Omental fat pad (tissue), 4 donors: ENCODE results near the gene ATP4A. TPM values are rescaled to one million over a fixed set of nuclear protein-coding genes. Genes with fewer than 3 reads are reported as not detected.

Experiments used
- ATAC-seq: fragments of 150-250 bp; one replicate; pipeline ENCODE4 v1.9.1; 2016; ENCODE audit warnings: mild to moderate bottlenecking, moderate library complexity; ENCODE audit not compliant: low FRiP score
- DNase-seq: peaks from one replicate; pipeline ENCODE4 v3.0.0-alpha.2; 2019; ENCODE audit warnings: low spot score
- total RNA-seq, 4 donors: library from RNA; depleted of rRNA; stranded (reverse); fragments of >200 nt; gene quantifications; one replicate each; pipeline ENCODE4 v1.1.0, GENCODE V29; 2016
- TF ChIP-seq, protein P1 (sequence below), 3 donors: fragments of 450-650 bp; IDR thresholded peaks; one replicate each; pipeline ENCODE4 v1.5.1; 2016 to 2017; ENCODE audit warnings: antibody characterized with exemption in 3 of 3, mild to moderate bottlenecking in 3 of 3, moderate library complexity in 2 of 3

ATP4A gene
- total RNA-seq, 4 donors from 2014 or later, result not detected

DNA sequence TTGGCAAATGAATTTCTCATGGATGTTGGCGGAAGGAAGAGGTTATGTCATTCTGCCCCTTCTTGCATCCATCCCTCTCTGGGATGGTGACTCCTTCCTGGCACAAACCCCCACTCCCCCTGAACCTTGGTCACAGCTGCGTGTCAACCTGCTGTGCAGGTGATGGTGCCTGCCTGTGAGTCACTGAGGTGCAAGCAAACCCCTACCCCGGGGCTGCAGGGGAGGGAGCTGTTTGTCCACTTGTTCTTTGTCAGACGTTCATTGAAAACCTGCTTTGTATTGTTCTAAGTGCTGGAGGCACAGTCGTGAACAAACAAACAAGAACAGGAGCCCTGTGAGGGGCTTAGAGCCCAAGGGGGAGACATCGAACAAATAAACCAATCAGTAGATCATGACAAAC, 32.2 kb downstream of the ATP4A start:
- TF ChIP-seq, protein P1, sequence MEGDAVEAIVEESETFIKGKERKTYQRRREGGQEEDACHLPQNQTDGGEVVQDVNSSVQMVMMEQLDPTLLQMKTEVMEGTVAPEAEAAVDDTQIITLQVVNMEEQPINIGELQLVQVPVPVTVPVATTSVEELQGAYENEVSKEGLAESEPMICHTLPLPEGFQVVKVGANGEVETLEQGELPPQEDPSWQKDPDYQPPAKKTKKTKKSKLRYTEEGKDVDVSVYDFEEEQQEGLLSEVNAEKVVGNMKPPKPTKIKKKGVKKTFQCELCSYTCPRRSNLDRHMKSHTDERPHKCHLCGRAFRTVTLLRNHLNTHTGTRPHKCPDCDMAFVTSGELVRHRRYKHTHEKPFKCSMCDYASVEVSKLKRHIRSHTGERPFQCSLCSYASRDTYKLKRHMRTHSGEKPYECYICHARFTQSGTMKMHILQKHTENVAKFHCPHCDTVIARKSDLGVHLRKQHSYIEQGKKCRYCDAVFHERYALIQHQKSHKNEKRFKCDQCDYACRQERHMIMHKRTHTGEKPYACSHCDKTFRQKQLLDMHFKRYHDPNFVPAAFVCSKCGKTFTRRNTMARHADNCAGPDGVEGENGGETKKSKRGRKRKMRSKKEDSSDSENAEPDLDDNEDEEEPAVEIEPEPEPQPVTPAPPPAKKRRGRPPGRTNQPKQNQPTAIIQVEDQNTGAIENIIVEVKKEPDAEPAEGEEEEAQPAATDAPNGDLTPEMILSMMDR (IDR thresholded peaks at IDR 0.05), result no peak
- DNase-seq, result no peak
- no peak for ATAC-seq

DNA sequence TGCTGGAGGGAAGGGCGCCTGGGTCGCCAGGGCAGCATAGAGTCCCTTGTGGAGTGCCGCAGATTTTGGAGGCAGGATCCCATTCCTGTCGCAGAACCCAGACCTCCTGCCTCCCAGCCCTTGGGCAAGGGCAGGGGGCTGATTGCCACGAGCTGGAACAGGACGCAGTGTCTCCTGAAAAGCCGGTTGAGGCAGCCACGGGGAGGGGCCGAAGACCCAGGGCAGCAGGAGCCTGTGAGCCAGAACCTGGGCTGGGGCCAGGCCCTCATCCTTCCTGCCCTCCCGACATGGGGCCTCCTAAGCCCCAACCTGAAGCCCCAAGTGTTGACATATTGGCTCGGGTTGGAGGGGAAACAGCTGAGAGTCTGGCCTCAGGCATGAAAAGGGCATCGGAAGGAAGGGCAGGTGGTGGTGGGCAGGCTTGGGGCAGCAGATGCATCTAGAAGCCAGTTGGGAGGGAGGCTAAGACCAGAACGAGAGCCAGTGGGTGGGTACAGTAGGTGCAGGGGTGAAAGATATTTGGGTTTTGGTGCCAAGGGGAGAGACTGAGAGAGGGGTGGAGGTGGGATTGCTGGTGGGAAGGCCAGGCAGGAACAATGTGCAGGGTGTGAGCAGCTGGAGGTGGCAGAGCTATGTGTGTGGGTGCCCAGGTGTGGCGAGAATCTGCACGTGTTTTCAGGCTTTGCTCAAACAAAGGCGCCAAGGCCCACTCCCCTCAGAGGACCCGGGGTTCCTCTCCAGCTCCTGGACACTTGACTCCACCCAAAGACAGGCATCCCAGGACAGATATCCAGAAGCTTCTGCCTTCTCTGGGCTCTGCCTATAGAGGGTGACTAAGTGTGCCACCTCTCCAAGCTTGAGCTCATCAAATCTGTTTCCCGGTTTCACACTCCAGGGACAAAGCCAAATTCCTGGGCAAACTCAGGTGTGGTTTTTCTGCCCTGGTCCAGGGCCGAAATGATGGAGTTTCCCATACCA, 33.9 kb downstream of the ATP4A start:
- DNase-seq, result no peak
- no peak for ATAC-seq
- TF ChIP-seq, protein P1 (IDR thresholded peaks at IDR 0.05), result no peak

DNA sequence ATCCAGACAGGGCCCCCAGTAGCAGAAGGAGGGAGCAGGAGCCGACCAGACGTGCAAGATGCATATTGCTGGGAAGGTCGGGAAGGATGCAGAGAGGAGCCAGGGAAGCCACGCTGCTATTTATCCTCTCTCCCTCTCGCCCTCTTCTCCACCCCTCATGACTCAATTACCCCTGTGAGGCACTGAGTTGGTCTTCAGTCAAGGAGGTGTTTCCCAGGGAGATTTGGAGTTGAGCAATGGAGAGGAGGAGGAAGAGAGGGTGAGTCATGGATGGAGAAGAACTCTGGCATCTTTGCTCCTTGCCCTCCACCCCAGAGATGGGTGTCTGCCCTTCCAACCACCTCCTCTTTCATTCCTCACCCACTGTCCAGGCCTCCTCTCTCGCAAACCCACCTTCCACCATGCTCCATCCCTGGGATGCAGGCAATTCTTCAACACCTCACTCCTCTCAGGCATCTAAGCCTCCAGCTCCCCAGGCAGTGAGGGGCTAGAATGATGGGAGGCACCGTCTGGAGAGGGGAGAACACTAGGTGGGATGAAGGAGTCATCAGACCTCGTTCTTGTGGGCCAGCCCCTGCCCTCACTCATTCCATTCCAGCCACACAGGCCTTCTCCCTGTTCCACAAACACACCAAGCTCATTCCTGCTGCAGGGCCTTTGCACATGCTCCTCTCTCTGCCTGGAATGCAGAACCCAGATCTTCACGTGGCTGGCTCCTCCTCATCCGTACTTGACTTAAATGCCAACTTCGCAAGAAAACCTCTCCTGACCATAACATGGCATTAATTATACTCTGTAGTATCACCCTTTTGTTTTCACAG, 35.0 kb downstream of the ATP4A start, which contains the start of gene SBSN:
SBSN (minus strand) TSS at position 94 of the 821 bp plus-strand sequence; CDS start at position 64, 30 bp downstream.
- ATAC-seq, result peak; percentile 46
- DNase-seq, result no peak
- TF ChIP-seq, protein P1 (IDR thresholded peaks at IDR 0.05), result no peak

DNA sequence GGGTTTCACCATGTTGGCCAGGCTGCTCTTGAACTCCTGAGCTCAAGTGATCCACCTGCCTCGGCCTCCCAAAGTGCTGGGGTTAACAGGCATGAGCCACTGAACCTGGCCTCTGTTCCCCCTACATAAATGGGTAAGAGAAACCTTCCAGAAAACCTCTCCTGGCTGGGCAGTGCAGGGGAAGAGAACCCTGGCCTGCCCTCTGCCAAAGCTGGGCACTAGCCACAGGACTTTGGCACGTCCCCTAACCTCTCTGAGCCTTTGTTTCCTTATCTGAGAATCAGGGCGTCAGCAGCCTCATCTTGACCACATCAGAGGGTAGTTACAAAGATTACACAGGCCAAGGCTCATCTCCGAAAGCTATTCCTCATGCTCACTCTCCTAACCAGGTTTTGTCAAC, 37.6 kb downstream of the ATP4A start:
- TF ChIP-seq, protein P1 (IDR thresholded peaks at IDR 0.05), result no peak
- ATAC-seq, result no peak

DNA sequence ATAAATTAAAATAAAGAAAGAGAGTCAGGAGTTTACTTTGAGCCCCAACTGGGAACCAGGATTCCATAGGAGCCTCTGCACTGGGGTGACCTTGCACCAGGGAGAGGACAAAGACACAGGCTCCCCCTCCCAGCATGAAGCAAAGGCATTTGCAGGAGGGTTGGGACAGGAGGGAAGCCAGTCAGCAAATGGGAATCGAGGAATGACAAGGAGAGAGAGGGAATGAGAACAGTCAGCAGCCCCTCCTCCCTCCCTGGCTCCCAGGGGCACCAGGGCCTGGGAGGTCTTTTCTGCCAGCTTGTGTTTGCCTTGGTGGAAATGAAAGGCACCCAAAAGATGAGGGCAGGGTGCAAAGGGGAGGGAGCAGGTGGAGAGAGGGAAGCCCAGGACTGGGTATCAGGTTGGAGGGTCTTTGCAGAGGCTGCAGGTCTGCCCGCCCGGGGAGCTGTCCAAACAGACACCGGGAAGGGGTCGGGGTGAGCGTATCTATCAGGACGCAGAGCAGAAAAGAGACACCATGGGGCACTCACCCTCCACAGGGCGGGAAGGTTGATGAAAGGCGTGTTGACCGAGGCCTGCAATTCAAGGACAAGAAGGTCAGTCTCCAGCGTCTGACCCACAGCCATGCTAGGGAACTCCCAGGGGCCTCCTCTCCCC, 39.1 kb downstream of the ATP4A start:
- DNase-seq (no peak), ATAC-seq (no peak)
- TF ChIP-seq, protein P1 (IDR thresholded peaks at IDR 0.05), result no peak

More for the DNA sequence above, 37.6 kb downstream of the ATP4A start:
- no peak for DNase-seq

DNA sequence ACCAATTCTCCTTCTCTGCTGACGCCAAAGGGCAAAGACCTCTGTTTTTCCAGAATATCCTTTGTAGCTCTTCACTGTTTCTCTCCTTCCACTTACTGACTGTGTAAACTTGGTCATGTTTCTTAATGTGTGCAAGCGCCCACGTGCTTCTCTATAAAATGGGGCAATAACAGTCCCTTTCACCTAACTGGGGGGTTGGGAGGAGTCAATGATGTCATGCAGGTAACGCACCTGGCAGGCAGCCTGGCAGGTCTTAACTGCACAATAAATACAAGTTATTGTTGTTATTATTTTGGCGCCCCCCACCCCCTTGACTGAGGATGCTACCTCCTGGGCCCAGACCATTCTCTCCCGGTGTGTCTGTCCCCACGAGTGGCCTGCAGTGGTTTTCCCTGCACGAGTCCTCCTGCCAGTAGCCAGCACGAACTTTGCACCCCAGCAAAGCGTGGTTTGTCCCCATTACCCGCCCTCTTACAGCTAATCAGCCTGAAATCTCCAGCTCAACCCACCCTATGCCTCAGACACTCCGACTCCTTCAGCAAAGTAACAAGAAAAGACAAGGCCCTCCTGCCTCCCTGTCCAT, 40.6 kb downstream of the ATP4A start:
- ATAC-seq (no peak), DNase-seq (no peak)
- TF ChIP-seq, protein P1 (IDR thresholded peaks at IDR 0.05), result no peak
